Ramos (cell line): Measurements from ENCODE around the gene LAMA5.
"Not testable (repeated sequence)": the region's sequence is repeated elsewhere in the genome, so short reads cannot be mapped to it uniquely, and the experiment has no call there.

Source experiments
- in situ Hi-C: fragments of 300-500 bp; cut with MboI; formaldehyde crosslinking; loops from one replicate; pipeline ENCODE4 v1.14.3; 2022; ENCODE audit warnings: low sequenced_read_pairs; ENCODE audit not compliant: unreplicated experiment

LAMA5 gene

GRCh38 chr20:62374331-62375152 is 7.4 kb upstream of the LAMA5 start:
- in situ Hi-C loops, result no loop called here

- in situ Hi-C loops, result not testable (repeated sequence)
These were observed 6.6 kb upstream of the LAMA5 start for GRCh38 chr20:62373631-62374179.

GRCh38 chr20:62372042-62372993 is 5.2 kb upstream of the LAMA5 start:
- in situ Hi-C loops, result no loop called here

- in situ Hi-C loops, result no loop called here
These were observed 4.5 kb upstream of the LAMA5 start for GRCh38 chr20:62371588-62372041.

DNA sequence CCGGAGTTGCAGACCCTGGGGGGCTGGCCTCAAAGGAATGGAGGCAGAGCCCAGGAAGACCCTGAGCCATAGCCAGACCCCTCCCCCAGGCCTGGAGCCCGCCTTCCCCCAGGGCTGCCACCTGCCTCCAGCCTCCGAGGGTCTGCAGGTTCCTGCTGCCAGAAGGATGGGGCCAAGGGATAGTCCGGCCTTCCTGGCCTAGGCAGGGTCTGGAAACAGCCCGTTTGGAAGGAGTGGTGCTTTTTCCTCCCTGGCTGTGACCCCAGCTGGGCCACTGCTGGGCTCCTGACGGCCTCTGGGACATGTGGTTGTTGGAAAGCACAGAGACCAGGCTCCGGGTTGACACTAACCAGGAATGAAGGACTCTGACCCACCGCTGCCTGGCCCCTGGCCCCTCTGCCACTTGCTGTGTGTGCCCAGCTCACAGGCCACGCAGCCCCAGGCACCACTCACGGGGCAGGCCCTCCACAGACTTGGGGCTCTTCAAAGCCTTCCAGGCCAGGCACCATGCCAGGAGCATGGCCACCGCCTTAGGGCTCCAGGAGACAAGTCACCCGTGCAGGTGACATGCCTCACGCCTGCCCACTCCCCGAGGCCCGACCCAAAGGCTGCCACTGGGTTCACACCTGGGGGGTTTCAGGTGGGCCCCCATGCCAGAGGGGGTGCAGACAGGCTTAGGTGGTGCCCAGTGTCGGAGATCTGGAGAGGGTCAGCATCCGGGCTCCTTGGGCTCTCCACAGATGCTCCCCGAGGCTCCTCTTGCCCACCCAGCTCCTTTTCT is 3.9 kb upstream of the LAMA5 start:
- in situ Hi-C loops, result no loop called here

- in situ Hi-C loops, result no loop called here
These were observed 3.1 kb upstream of the LAMA5 start for GRCh38 chr20:62370115-62370806.

GRCh38 chr20:62369815-62370114 is 2.7 kb upstream of the LAMA5 start:
- in situ Hi-C loops, result no loop called here

GRCh38 chr20:62368976-62369814 is 2.1 kb upstream of the LAMA5 start:
- in situ Hi-C loops, result no loop called here

GRCh38 chr20:62368392-62368975 is 1.4 kb upstream of the LAMA5 start:
- in situ Hi-C loops, result no loop called here

DNA sequence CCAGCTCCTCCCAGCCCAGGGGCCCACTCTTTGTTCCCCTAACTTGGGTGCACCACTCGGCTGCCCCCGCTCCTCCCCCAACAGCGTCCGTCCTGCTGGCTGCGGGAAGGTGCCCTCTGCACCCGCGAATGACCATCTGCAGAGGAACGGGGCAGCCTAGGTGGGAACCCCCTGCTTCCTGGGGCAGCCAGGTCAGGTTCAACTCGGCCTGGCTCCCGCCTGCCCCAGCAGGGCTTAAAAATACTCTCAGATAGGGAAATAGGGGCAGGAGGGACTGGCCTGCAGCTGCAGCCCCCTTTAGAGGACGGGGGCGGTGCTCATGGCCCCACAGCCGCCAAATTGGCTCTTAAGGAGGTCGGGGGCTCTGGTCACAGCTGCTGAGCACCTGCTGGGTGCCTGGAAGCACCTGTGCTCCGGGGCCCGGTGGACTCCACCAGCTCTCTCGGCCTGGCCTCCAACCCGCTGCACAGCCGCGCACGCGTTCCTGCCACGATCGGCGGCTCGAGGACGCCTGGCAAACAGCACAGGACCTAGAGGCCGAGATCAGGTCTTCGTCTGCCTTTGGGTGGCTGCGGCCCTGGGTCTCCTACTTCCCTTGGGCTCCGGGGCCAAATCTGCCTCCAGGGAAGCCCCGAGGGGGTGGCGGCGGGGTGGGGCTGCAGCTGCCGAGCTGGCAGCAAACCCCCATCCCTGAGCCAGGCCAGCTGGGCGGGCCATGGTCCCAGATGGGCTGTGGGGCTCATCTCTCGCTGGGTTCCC is 700 bp upstream of the LAMA5 start:
- in situ Hi-C loops, result no loop called here

GRCh38 chr20:62366370-62367135 is 559 bp downstream of the LAMA5 start:
- in situ Hi-C loops, result no loop called here

- in situ Hi-C loops, result no loop called here
These were observed 1.2 kb downstream of the LAMA5 start for GRCh38 chr20:62365814-62366369.

DNA sequence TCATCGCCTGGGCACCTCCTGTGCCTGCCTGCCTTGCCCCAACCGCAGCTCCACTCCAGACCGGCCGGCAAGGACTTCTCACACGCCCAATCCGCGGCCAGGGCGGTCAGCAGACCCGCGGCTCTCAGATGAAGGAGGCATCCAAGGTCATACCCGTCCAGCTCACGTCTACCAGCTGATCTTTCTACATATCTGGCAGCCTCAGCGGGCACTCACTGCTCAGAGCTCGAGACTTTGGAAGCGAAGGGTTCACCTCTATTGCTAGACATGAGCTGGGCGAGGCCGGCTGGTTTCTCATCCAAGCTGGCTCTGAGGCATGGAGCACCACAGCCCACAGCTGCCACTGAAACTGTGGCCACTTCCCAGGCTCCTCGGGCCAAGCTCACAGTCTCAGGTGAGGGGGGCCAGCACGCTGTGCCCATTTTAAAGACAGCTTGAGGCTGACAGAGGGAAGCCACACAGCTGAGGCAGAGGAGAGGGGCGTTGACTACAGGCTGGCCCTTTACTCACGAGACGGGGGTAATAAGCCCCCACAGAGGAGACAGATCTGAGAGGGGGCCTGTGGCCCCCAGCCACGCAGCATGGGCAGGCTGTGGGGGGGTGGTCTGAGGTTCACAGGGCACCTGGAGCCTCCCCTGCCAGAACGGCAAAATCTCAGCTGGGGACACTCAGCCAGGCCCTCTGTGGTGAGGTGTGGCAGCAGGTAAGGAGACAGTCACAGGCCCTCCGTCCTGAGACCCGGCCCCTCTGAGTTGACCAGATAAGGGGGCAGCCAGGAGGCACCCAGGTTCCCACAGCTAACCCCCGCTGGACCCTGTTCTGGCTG is 2.0 kb downstream of the LAMA5 start:
- in situ Hi-C loops, result no loop called here

GRCh38 chr20:62363920-62364851 is 2.9 kb downstream of the LAMA5 start:
- in situ Hi-C loops, result no loop called here
